Measurements from ENCODE around the gene PI4KA. TPM values are rescaled to one million over a fixed set of nuclear protein-coding genes. Genes with fewer than 3 reads are reported as not detected.

The PI4KA gene
- total and polyA plus RNA-seq, 2 of the 13 experiments (the other 11 are each of a cell fraction or from before 2014, with no cell fraction given), result 27.4 to 56.4 TPM

GRCh38 chr22:20658433-20659222, 200.0 kb downstream of the PI4KA start:
- peaks cover 0 to 8% of the 10 kb centered on the region in 2 experiments; a peak in 2 of 5 replicates for H3K27me3 ChIP-seq (ENCODE audit: control insufficient read depth in 1 of 2, insufficient read depth in 2 of 2, low read length in 2 of 2)
- H4K20me1 ChIP-seq (ENCODE audit: insufficient read depth, low read length), result no peaks in the 10 kb centered on the region
- no peak overlapping the region for H3K4me2 ChIP-seq (ENCODE audit: low read depth, low read length)
- no peak overlapping the region for H2AFZ ChIP-seq (ENCODE audit: low read length)
- no peak overlapping the region for H3K4me3 ChIP-seq (replicated peaks in 1 of 3; ENCODE audit: insufficient read depth in 1 of 3, low read depth in 2 of 3, low read length in 3 of 3)
- in situ Hi-C loops (cut with HindIII; ENCODE audit: extremely low pct_ligation_motif_present, low pct_unique_long_range_greater_than_20kb), result no loop called here
- no peak for ATAC-seq
- FAIRE-seq, result no peak
- H3K79me2 ChIP-seq (ENCODE audit: insufficient read depth, low read length), result no peaks in the 10 kb centered on the region
- TF ChIP-seq ZNF644 (CRISPR knock-in tag; IDR thresholded peaks at IDR 0.05; ENCODE audit: low read depth), result no peak
- TF ChIP-seq ZNF598 (CRISPR knock-in tag; IDR thresholded peaks at IDR 0.05; ENCODE audit: borderline replicate concordance), result no peak
- TF ChIP-seq CTCF (CRISPR knock-in tag; IDR thresholded peaks at IDR 0.05), result no peak
- TF ChIP-seq ZNF235 (CRISPR knock-in tag; IDR thresholded peaks at IDR 0.05; ENCODE audit: borderline replicate concordance), result no peak
- no peak for TF ChIP-seq ZNF597 (CRISPR knock-in tag; IDR thresholded peaks at IDR 0.05)
- no peak for TF ChIP-seq CBFB (CRISPR knock-in tag; IDR thresholded peaks at IDR 0.05)
- TF ChIP-seq PLRG1 (conservative IDR thresholded peaks at IDR 0.05), result no peak
- no peak for TF ChIP-seq KAT8 (CRISPR knock-in tag; IDR thresholded peaks at IDR 0.05)
- TF ChIP-seq GLI4 (CRISPR knock-in tag; IDR thresholded peaks at IDR 0.05; ENCODE audit: borderline replicate concordance), result no peak
- TF ChIP-seq TP53 (CRISPR knock-in tag; conservative IDR thresholded peaks at IDR 0.05), result no peak
- TF ChIP-seq SMAD1 (CRISPR knock-in tag; IDR thresholded peaks at IDR 0.05; ENCODE audit: borderline replicate concordance, low read depth), result no peak
- TF ChIP-seq ATF7-NPFF (CRISPR knock-in tag; IDR thresholded peaks at IDR 0.05; ENCODE audit: low read depth), result no peak
- no peak for TF ChIP-seq BATF2 (CRISPR knock-in tag; IDR thresholded peaks at IDR 0.05)
- TF ChIP-seq DPF2 (CRISPR knock-in tag; IDR thresholded peaks at IDR 0.05; ENCODE audit: borderline replicate concordance, low read depth), result no peak
- TF ChIP-seq TEAD2 (CRISPR knock-in tag; IDR thresholded peaks at IDR 0.05), result no peak
- TF ChIP-seq ZNF256 (CRISPR knock-in tag; conservative IDR thresholded peaks at IDR 0.05), result no peak
- no peak for TF ChIP-seq SALL2 (CRISPR knock-in tag; IDR thresholded peaks at IDR 0.05)
- H3K9me3 ChIP-seq (ENCODE audit: low read length), result no peaks in the 10 kb centered on the region
- POLR2A ChIA-PET, result no interaction called here
- intact Hi-C loops (cut with micrococcal nuclease; ENCODE audit: unreplicated experiment), result no loop called here
- 34% methylated on average over 11 of the region's 11 CpGs for WGBS (ENCODE audit: low lambda C conversion rate)
- H3K4me1 ChIP-seq (ENCODE audit: insufficient read depth, low read length), result no peaks in the 10 kb centered on the region
- H3K9ac ChIP-seq (ENCODE audit: insufficient read depth, low read depth, low read length), result no peak overlapping the region
- CTCF ChIA-PET (ENCODE audit: low intra/inter-chr PET ratio, low total read pairs), result no interaction called here
- BruUV-seq (replicated peaks), result no TSS peak
- no peak for DNase-seq (ENCODE audit: low spot score)
- H3K36me3 ChIP-seq (replicated peaks in 1 of 2; ENCODE audit: control insufficient read depth in 1 of 2, insufficient read depth in 2 of 2, low read length in 2 of 2), result no peaks in the 10 kb centered on the region
- H3K27ac ChIP-seq (ENCODE audit: extremely low read length, insufficient read depth, low read length), result no peak overlapping the region

Data from HepG2 (cell line).